Trophoblast cell (in vitro differentiated cells and primary cell): Measurements from ENCODE around the gene CCDC71.

Experiments
- DNase-seq, 2 donors: peaks; one replicate each; pipeline ENCODE4 v3.0.0-alpha.2; 2016
- H2AFZ ChIP-seq: 2 replicates; pipeline ENCODE4 v1.6.1; 2013; ENCODE audit warnings: low read length, moderate library complexity, mild to moderate bottlenecking; ENCODE audit not compliant: insufficient read depth, poor library complexity
- H2AK5ac ChIP-seq: 2 replicates; pipeline ENCODE4 v1.6.1; 2013; ENCODE audit warnings: mild to moderate bottlenecking, low read length
- H2BK120ac ChIP-seq: 2 replicates; pipeline ENCODE4 v1.6.1; 2013; ENCODE audit warnings: low read length, mild to moderate bottlenecking, moderate library complexity; ENCODE audit not compliant: insufficient read depth, poor library complexity
- H2BK12ac ChIP-seq: 2 replicates; pipeline ENCODE4 v1.6.1; 2013; ENCODE audit warnings: mild to moderate bottlenecking, low read length, moderate library complexity
- H2BK5ac ChIP-seq: 2 replicates; pipeline ENCODE4 v1.6.1; 2013; ENCODE audit warnings: low read length, low read depth, moderate library complexity, mild to moderate bottlenecking; ENCODE audit not compliant: poor library complexity
- H3K14ac ChIP-seq: 2 replicates; pipeline ENCODE4 v1.6.1; 2013; ENCODE audit warnings: mild to moderate bottlenecking, low read length
- H3K18ac ChIP-seq: 2 replicates; pipeline ENCODE4 v1.6.1; 2013; ENCODE audit warnings: mild to moderate bottlenecking, low read length
- H3K23ac ChIP-seq: 2 replicates; pipeline ENCODE4 v1.6.1; 2013; ENCODE audit warnings: low read length
- H3K27ac ChIP-seq: 2 replicates; pipeline ENCODE4 v1.5.1; 2013; ENCODE audit warnings: low read depth, mild to moderate bottlenecking, inconsistent platforms, low read length, moderate library complexity
- H3K27me3 ChIP-seq: 2 replicates; pipeline ENCODE4 v1.6.1; 2013; ENCODE audit warnings: inconsistent platforms, mild to moderate bottlenecking, low read length, moderate library complexity; ENCODE audit not compliant: insufficient read depth
- H3K36me3 ChIP-seq, 2 experiments: 1 replicate in 1 of 2; 2 replicates in 1 of 2; pipeline ENCODE4 v1.6.1; 2013; ENCODE audit warnings: low read length in 2 of 2, mild to moderate bottlenecking in 2 of 2, moderate library complexity in 1 of 2; ENCODE audit not compliant: insufficient read depth in 2 of 2, control insufficient read depth in 1 of 2
- H3K4ac ChIP-seq: 2 replicates; pipeline ENCODE4 v1.6.1; 2013; ENCODE audit warnings: low read depth, mild to moderate bottlenecking, low read length, moderate library complexity
- H3K4me1 ChIP-seq, 2 experiments: 1 replicate in 1 of 2; 2 replicates in 1 of 2; pipeline ENCODE4 v1.6.1; 2013; ENCODE audit warnings: low read length in 2 of 2, mild to moderate bottlenecking in 2 of 2, moderate library complexity in 1 of 2; ENCODE audit not compliant: insufficient read depth in 2 of 2, control insufficient read depth in 1 of 2
- H3K4me2 ChIP-seq: 2 replicates; pipeline ENCODE4 v1.6.1; 2013; ENCODE audit warnings: inconsistent platforms, mild to moderate bottlenecking, low read length, moderate library complexity
- H3K4me3 ChIP-seq: 2 replicates; pipeline ENCODE4 v1.5.1; 2013; ENCODE audit warnings: mild to moderate bottlenecking, low read depth, low read length, inconsistent platforms
- H3K79me1 ChIP-seq: one replicate; pipeline ENCODE4 v1.6.1; 2013; ENCODE audit warnings: low read length
- H3K79me2 ChIP-seq: 2 replicates; pipeline ENCODE4 v1.6.1; 2013; ENCODE audit warnings: low read length, mild to moderate bottlenecking; ENCODE audit not compliant: control insufficient read depth, insufficient read depth, poor library complexity
- H3K9ac ChIP-seq: 2 replicates; pipeline ENCODE4 v1.6.1; 2013; ENCODE audit warnings: mild to moderate bottlenecking, low read length
- H3K9me3 ChIP-seq: 2 replicates; pipeline ENCODE4 v1.6.1; 2013; ENCODE audit warnings: low read depth, mild to moderate bottlenecking, control low read depth, inconsistent platforms, low read length; ENCODE audit not compliant: insufficient read depth
- H4K12ac ChIP-seq: 2 replicates; pipeline ENCODE4 v1.6.1; 2013; ENCODE audit warnings: low read depth, mild to moderate bottlenecking, low read length, moderate library complexity
- H4K8ac ChIP-seq: 2 replicates; pipeline ENCODE4 v1.6.1; 2013; ENCODE audit warnings: low read depth, mild to moderate bottlenecking, low read length, moderate library complexity
- H4K91ac ChIP-seq: one replicate; pipeline ENCODE4 v1.6.1; 2013; ENCODE audit warnings: low read depth, mild to moderate bottlenecking, low read length, moderate library complexity
- WGBS: extraction: QIAGEN DNeasy Blood & Tissue Kit; methylation state at CpG from one replicate; pipeline ENCODE4 v1.1.7; 2013; ENCODE audit warnings: missing lambda C conversion rate; ENCODE audit not compliant: insufficient read length, insufficient coverage; ENCODE audit errors: extremely low coverage; 5-methylcytosine and 5-hydroxymethylcytosine counted together

Gene CCDC71

GRCh38 chr3:49122886-49123545, 43.1 kb downstream of the CCDC71 start:
- H4K8ac ChIP-seq, result no peak overlapping the region
- peaks cover 5% of the 10 kb centered on the region for H3K79me1 ChIP-seq
- no peak overlapping the region for H4K91ac ChIP-seq

GRCh38 chr3:49122451-49122850, 43.7 kb downstream of the CCDC71 start:
- Histone ChIP-seq H3K27me3 (no peaks in the 10 kb centered on the region), H3K9ac (no peak overlapping the region), H2BK5ac (no peak overlapping the region), H2AK5ac (no peak overlapping the region), H3K79me1 (peaks cover 5% of the 10 kb centered on the region), H2BK12ac (no peak overlapping the region), H3K79me2 (peaks cover 6% of the 10 kb centered on the region), H4K12ac (no peak overlapping the region), H3K4me2 (no peak overlapping the region), H3K36me3 (peaks cover 63 to 67% of the 10 kb centered on the region in 2 experiments), H4K91ac (no peak overlapping the region), H3K4ac (no peak overlapping the region), H3K4me1 (peaks cover 6 to 7% of the 10 kb centered on the region in 2 experiments), H3K27ac (no peak overlapping the region), H3K9me3 (peaks cover 3% of the 10 kb centered on the region), H2AFZ (no peak overlapping the region), H3K14ac (no peak overlapping the region), H3K18ac (no peak overlapping the region), H4K8ac (no peak overlapping the region), H3K4me3 (no peak overlapping the region), H2BK120ac (no peak overlapping the region), H3K23ac (no peak overlapping the region)
- no peak for DNase-seq
- whole genome bisulfite sequencing, result no CpG with 5 or more reads among the region's 7 CpGs

More at GRCh38 chr3:49122886-49123545, 43.1 kb downstream of the CCDC71 start:
- H3K4me3 ChIP-seq, result no peak overlapping the region
- H2BK5ac ChIP-seq, result no peak overlapping the region
- H3K27ac ChIP-seq, result no peak overlapping the region
- peaks cover 3% of the 10 kb centered on the region for H3K9me3 ChIP-seq
- peaks cover 6 to 7% of the 10 kb centered on the region in 2 experiments for H3K4me1 ChIP-seq
- no peak overlapping the region for H3K9ac ChIP-seq
- no peak overlapping the region for H2AK5ac ChIP-seq
- no peak overlapping the region for H2AFZ ChIP-seq
- no peak for DNase-seq
- H2BK12ac ChIP-seq, result no peak overlapping the region
- H4K12ac ChIP-seq, result no peak overlapping the region
- H3K18ac ChIP-seq, result no peak overlapping the region
- H3K4me2 ChIP-seq, result no peak overlapping the region
- H3K79me2 ChIP-seq, result peaks cover 6% of the 10 kb centered on the region
- no peaks in the 10 kb centered on the region for H3K27me3 ChIP-seq
- no peak overlapping the region for H3K23ac ChIP-seq
- no CpG with 5 or more reads among the region's 17 CpGs for WGBS
- no peak overlapping the region for H2BK120ac ChIP-seq
- H3K14ac ChIP-seq, result no peak overlapping the region
- peaks cover 59 to 63% of the 10 kb centered on the region in 2 experiments for H3K36me3 ChIP-seq
- H3K4ac ChIP-seq, result no peak overlapping the region

- H2AFZ ChIP-seq, result no peak overlapping the region
- no peak overlapping the region for H2AK5ac ChIP-seq
- peaks cover 6 to 7% of the 10 kb centered on the region in 2 experiments for H3K4me1 ChIP-seq
- no peak overlapping the region for H2BK120ac ChIP-seq
- DNase-seq, result no peak
- H2BK5ac ChIP-seq, result no peak overlapping the region
- H3K27ac ChIP-seq, result no peak overlapping the region
- H3K27me3 ChIP-seq, result no peaks in the 10 kb centered on the region
- H3K9me3 ChIP-seq, result peaks cover 3% of the 10 kb centered on the region
- no peak overlapping the region for H4K12ac ChIP-seq
- H4K91ac ChIP-seq, result no peak overlapping the region
- no peak overlapping the region for H3K4ac ChIP-seq
- H3K36me3 ChIP-seq, result peaks cover 68 to 72% of the 10 kb centered on the region in 2 experiments
- H3K4me3 ChIP-seq, result no peak overlapping the region
- H3K9ac ChIP-seq, result no peak overlapping the region
- H3K79me1 ChIP-seq, result peaks cover 5% of the 10 kb centered on the region
- H3K14ac ChIP-seq, result no peak overlapping the region
- WGBS, result no CpG with 5 or more reads among the region's 12 CpGs
- no peak overlapping the region for H3K23ac ChIP-seq
- peaks cover 6% of the 10 kb centered on the region for H3K79me2 ChIP-seq
- no peak overlapping the region for H4K8ac ChIP-seq
- no peak overlapping the region for H3K18ac ChIP-seq
- no peak overlapping the region for H2BK12ac ChIP-seq
- H3K4me2 ChIP-seq, result no peak overlapping the region
Observed at GRCh38 chr3:49122022-49122421, 44.1 kb downstream of the CCDC71 start.

GRCh38 chr3:49121132-49121736, 44.9 kb downstream of the CCDC71 start:
- Histone ChIP-seq H2BK12ac (no peak overlapping the region), H4K8ac (peak overlapping the region; percentile 89), H3K14ac (no peak overlapping the region), H3K4me1 (peaks cover 6 to 7% of the 10 kb centered on the region in 2 experiments), H3K36me3 (peaks cover 71 to 75% of the 10 kb centered on the region in 2 experiments), H3K27ac (peak overlapping the region; percentile 65), H3K4ac (no peak overlapping the region), H3K4me3 (peak overlapping the region; percentile 25), H4K91ac (no peak overlapping the region), H3K18ac (no peak overlapping the region), H4K12ac (peak overlapping the region; percentile 63), H3K27me3 (no peaks in the 10 kb centered on the region), H2BK5ac (no peak overlapping the region), H2AFZ (peak overlapping the region; percentile 46), H3K79me1 (peaks cover 5% of the 10 kb centered on the region), H3K23ac (no peak overlapping the region), H2AK5ac (peak overlapping the region; percentile 49), H3K79me2 (peaks cover 6% of the 10 kb centered on the region), H3K4me2 (peak overlapping the region; percentile 93), H2BK120ac (no peak overlapping the region), H3K9ac (peak overlapping the region; percentile 30), H3K9me3 (peaks cover 3% of the 10 kb centered on the region)
- no peak for DNase-seq
- no CpG with 5 or more reads among the region's 17 CpGs for WGBS
